Left forelimb (tissue), 1 donor: ENCODE results near the gene C4orf54.

Experiments
- DNase-seq: peaks from one replicate; pipeline ENCODE4 v3.0.0-alpha.2; 2018; ENCODE audit warnings: low spot score

The C4orf54 gene

GRCh38 chr4:99617374-99617773 is 40.3 kb downstream of the C4orf54 start:
- no peak for DNase-seq

DNA sequence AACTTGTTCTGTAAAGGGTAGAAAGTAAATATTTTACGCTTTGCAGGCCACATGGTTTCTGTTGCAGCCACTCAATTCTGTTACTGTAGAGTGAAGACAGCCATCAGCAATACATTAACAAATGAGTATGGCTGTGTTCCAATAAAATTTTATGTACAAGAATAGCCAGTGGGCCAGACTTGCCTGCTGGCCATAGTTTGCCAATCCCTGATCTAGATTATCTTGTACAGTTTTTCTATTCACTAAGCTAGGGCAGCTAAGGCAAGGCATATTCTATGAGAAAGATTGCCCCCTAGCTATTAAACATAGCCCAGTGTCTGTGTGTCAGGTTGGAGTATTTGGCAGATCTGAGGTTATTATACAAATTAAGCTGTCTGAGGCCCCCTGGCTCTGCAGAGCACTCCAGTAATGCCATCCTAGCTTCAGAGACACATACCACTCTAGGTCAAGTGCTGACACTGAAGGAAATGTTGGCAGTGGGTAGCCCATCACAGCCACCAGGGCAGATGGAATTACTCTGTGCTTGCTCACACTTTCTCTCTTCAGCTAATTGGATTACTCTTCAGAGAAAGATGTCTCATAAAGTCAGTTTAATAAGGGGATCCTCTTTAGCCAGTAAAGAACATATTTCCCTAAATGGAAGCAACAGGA is 42.3 kb downstream of the C4orf54 start:
- DNase-seq, result no peak

- no peak for DNase-seq
Measured at GRCh38 chr4:99614491-99614890, 43.1 kb downstream of the C4orf54 start.

- no peak for DNase-seq
Measured at GRCh38 chr4:99612704-99613103, 44.9 kb downstream of the C4orf54 start.

DNA sequence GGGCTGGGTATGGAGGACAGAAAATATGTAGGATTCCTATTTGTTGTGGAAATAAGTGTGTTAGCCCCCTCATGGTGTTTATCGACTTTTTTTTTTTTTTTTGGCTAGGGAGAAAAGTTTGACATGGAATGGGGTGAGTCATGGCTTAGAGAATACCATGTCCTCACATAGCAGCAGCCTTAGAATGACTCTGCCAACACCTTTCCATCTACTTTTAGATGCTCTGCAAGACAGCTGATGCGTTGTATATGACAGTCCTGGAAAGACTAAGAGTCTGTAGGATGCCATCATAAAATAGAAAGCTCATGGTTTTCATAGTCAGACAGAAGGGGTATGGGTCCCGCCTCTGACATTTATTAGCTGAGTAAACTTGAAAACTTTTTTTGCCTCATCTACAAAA is 45.3 kb downstream of the C4orf54 start:
- DNase-seq, result no peak

GRCh38 chr4:99610605-99611175 is 46.9 kb downstream of the C4orf54 start:
- DNase-seq, result no peak

DNA sequence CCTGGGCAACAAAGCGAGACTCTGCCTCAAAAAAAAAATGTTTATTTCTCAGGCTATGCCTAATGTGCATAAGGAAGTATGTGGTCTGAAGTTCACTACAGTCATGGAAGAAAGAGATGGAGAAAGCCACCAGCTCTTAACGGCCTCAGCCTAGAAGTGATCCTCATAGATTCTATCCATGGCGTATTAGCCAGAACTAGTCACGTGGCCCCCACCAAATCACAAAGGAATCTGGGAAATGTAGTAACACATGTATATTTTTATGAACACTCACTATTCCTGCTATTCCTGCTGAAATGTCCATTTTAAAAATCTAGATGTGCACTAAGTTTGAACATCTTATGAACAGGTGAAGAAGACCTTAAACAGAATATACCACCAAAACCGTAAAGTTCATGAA is 49.2 kb downstream of the C4orf54 start:
- no peak for DNase-seq
